HG03520 (cell line): Measurements from ENCODE around the gene ZNF445.
"Not testable (repeated sequence)": the region's sequence is repeated elsewhere in the genome, so short reads cannot be mapped to it uniquely, and the experiment has no call there.

Source experiments
- ATAC-seq: cut with Tn5 transposase; IDR thresholded peaks from one replicate; pipeline ENCODE4 v1.9.1; 2021; ENCODE audit warnings: mild to moderate bottlenecking, moderate library complexity; ENCODE audit not compliant: unreplicated experiment

ZNF445 gene

GRCh38 chr3:44436181-44436580 lies 41.3 kb downstream of the ZNF445 start:
- no peak for ATAC-seq

- ATAC-seq = no peak
Measured at GRCh38 chr3:44434834-44435510, 42.5 kb downstream of the ZNF445 start.

- no peak for ATAC-seq
Measured at GRCh38 chr3:44430466-44430865, 47.0 kb downstream of the ZNF445 start.

- no peak for ATAC-seq
Measured at GRCh38 chr3:44429459-44429858, 48.0 kb downstream of the ZNF445 start.

GRCh38 chr3:44428910-44429309 lies 48.6 kb downstream of the ZNF445 start:
- no peak for ATAC-seq

GRCh38 chr3:44427683-44428082 lies 49.8 kb downstream of the ZNF445 start:
- no peak for ATAC-seq

- ATAC-seq = no peak
Measured at GRCh38 chr3:44424758-44425157, 52.7 kb downstream of the ZNF445 start.

GRCh38 chr3:44421280-44421679 lies 56.2 kb downstream of the ZNF445 start:
- ATAC-seq = no peak

GRCh38 chr3:44420676-44421075 lies 56.8 kb downstream of the ZNF445 start:
- no peak for ATAC-seq

GRCh38 chr3:44419923-44420650 lies 57.4 kb downstream of the ZNF445 start:
- ATAC-seq = no peak

GRCh38 chr3:44419116-44419922 lies 58.2 kb downstream of the ZNF445 start:
- ATAC-seq = no peak

GRCh38 chr3:44418549-44418948 lies 58.9 kb downstream of the ZNF445 start:
- no peak for ATAC-seq

- not testable (repeated sequence) for ATAC-seq
Measured at GRCh38 chr3:44418118-44418517, 59.4 kb downstream of the ZNF445 start.

- no peak for ATAC-seq
Measured at GRCh38 chr3:44416031-44417030, 61.1 kb downstream of the ZNF445 start.

- ATAC-seq = no peak
Measured at GRCh38 chr3:44415421-44415820, 62.0 kb downstream of the ZNF445 start.

- no peak for ATAC-seq
Measured at GRCh38 chr3:44414517-44415090, 62.9 kb downstream of the ZNF445 start.

- ATAC-seq = no peak
Measured at GRCh38 chr3:44412365-44412764, 65.1 kb downstream of the ZNF445 start.

- ATAC-seq = no peak
Measured at GRCh38 chr3:44411031-44411645, 66.3 kb downstream of the ZNF445 start.

GRCh38 chr3:44409640-44410410 lies 67.6 kb downstream of the ZNF445 start:
- no peak for ATAC-seq
